ENCODE measurements around the gene UBE2QL1.

UBE2QL1 gene

DNA sequence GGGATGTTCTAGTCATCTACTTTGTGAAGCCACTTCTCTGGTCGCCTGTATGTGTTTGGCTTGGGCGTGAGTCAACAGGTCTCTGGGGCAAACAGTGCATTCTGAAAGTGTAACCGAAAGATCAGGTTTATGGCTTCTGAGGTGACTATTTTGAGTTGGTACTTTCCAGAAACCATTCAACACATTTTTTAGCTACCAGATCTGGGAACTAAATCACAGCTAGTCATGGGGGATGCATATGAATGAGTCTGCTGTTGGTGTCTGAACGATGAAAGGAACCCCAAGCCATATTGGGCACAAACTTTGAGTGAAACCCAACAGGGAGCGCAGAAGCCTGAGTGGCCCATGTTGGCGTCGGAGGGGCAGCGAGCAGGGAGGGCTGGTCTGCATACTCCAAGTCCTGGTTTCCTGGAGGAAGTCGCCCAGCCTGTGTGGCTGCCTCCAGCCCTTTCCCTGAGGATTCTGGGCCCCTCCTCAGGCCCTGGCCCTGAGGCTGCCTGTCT is 35.3 kb downstream of the UBE2QL1 start:
- Histone ChIP-seq H3K9ac (ENCODE audit: low read length) (no peak overlapping the region), H4K20me1 (ENCODE audit: low read depth, low read length) (no peaks in the 10 kb centered on the region), H3K36me3 (ENCODE audit: low read length) (no peaks in the 10 kb centered on the region), H3K27me3 (ENCODE audit: low read length) (no peaks in the 10 kb centered on the region), H3K9me3 (ENCODE audit: insufficient read depth, low read length) (no peaks in the 10 kb centered on the region), H3F3A (ENCODE audit: insufficient read depth) (no peaks in the 10 kb centered on the region), H3K9me2 (replicated peaks; ENCODE audit: insufficient read depth, low read length) (no peaks in the 10 kb centered on the region), H3K79me2 (ENCODE audit: insufficient read depth, low read length) (no peaks in the 10 kb centered on the region), H3K4me2 (ENCODE audit: low read depth, low read length, poor library complexity, severe bottlenecking) (no peak overlapping the region), H2AFZ (ENCODE audit: low read depth, low read length, severe bottlenecking) (no peak overlapping the region), H3K4me3 (ENCODE audit: insufficient read depth, low read length, poor library complexity, severe bottlenecking) (no peak overlapping the region), H3K27ac (ENCODE audit: low read depth, low read length) (no peak overlapping the region)
- TF ChIP-seq EZH2phosphoT487 (conservative IDR thresholded peaks at IDR 0.05; ENCODE audit: low read length) = no peak

DNA sequence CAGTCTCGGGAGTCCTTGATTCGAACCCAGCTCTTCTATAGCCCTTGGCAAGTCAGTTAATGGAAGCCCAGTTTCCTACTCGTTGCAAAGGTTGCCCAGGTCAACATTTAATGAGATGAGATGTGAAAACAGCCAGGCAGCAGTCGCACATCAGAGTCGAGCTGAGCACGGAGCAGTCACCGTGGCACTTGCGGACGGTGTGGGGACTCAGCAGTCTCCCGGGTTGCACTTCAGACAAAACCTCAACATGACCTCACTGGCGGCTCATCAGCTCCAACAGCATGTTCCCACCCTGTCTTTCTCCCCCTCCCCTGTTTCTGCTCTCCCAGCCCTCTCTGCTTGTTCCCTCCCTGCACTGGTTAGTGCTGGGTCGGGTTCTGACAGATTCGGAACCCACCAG is 35.8 kb downstream of the UBE2QL1 start:
- Histone ChIP-seq H4K20me1 (ENCODE audit: low read depth, low read length) (no peaks in the 10 kb centered on the region), H3K79me2 (ENCODE audit: insufficient read depth, low read length) (no peaks in the 10 kb centered on the region), H3K4me3 (ENCODE audit: insufficient read depth, low read length, poor library complexity, severe bottlenecking) (no peak overlapping the region), H3K4me2 (ENCODE audit: low read depth, low read length, poor library complexity, severe bottlenecking) (no peak overlapping the region), H3K9me3 (ENCODE audit: insufficient read depth, low read length) (no peaks in the 10 kb centered on the region), H3K9me2 (replicated peaks; ENCODE audit: insufficient read depth, low read length) (no peaks in the 10 kb centered on the region), H3K9ac (ENCODE audit: low read length) (no peak overlapping the region), H3K27me3 (ENCODE audit: low read length) (no peaks in the 10 kb centered on the region), H2AFZ (ENCODE audit: low read depth, low read length, severe bottlenecking) (no peak overlapping the region), H3K36me3 (ENCODE audit: low read length) (no peaks in the 10 kb centered on the region), H3K27ac (ENCODE audit: low read depth, low read length) (no peak overlapping the region), H3F3A (ENCODE audit: insufficient read depth) (no peaks in the 10 kb centered on the region)
- TF ChIP-seq, protein P1, sequence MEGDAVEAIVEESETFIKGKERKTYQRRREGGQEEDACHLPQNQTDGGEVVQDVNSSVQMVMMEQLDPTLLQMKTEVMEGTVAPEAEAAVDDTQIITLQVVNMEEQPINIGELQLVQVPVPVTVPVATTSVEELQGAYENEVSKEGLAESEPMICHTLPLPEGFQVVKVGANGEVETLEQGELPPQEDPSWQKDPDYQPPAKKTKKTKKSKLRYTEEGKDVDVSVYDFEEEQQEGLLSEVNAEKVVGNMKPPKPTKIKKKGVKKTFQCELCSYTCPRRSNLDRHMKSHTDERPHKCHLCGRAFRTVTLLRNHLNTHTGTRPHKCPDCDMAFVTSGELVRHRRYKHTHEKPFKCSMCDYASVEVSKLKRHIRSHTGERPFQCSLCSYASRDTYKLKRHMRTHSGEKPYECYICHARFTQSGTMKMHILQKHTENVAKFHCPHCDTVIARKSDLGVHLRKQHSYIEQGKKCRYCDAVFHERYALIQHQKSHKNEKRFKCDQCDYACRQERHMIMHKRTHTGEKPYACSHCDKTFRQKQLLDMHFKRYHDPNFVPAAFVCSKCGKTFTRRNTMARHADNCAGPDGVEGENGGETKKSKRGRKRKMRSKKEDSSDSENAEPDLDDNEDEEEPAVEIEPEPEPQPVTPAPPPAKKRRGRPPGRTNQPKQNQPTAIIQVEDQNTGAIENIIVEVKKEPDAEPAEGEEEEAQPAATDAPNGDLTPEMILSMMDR (IDR thresholded peaks at IDR 0.05; ENCODE audit: insufficient read depth, low read length, poor library complexity, severe bottlenecking) = no peak
- TF ChIP-seq EZH2phosphoT487 (conservative IDR thresholded peaks at IDR 0.05; ENCODE audit: low read length) = no peak

DNA sequence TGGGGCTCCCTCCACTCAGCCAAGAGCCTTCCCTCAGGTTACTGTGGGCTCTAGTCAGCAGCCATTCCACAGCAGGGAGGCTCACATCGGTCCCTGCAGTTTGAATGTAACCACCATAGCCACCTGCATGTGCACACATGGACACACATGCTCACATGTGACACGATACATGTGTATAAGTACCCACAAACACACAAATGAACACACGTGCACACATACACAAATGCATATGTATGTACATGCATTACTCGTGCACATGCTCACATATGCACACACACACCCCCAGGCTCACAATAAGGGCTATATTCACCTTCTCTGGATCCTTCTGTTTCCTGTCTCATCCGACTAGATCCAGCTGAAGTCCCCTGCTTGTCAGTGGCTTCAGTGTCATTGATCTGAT is 36.2 kb downstream of the UBE2QL1 start:
- H3K27ac ChIP-seq (ENCODE audit: low read depth, low read length) = no peak overlapping the region
- H3F3A ChIP-seq (ENCODE audit: insufficient read depth) = no peaks in the 10 kb centered on the region
- H4K20me1 ChIP-seq (ENCODE audit: low read depth, low read length) = no peaks in the 10 kb centered on the region
- no peak overlapping the region for H3K9ac ChIP-seq (ENCODE audit: low read length)
- H3K4me2 ChIP-seq (ENCODE audit: low read depth, low read length, poor library complexity, severe bottlenecking) = no peak overlapping the region
- no peak overlapping the region for H2AFZ ChIP-seq (ENCODE audit: low read depth, low read length, severe bottlenecking)
- H3K9me2 ChIP-seq (replicated peaks; ENCODE audit: insufficient read depth, low read length) = no peaks in the 10 kb centered on the region
- no peaks in the 10 kb centered on the region for H3K27me3 ChIP-seq (ENCODE audit: low read length)
- TF ChIP-seq EZH2phosphoT487 (conservative IDR thresholded peaks at IDR 0.05; ENCODE audit: low read length) = no peak
- TF ChIP-seq, protein P1 (IDR thresholded peaks at IDR 0.05; ENCODE audit: insufficient read depth, low read length, poor library complexity, severe bottlenecking) = no peak
- no peak overlapping the region for H3K4me3 ChIP-seq (ENCODE audit: insufficient read depth, low read length, poor library complexity, severe bottlenecking)
- H3K36me3 ChIP-seq (ENCODE audit: low read length) = no peaks in the 10 kb centered on the region
- H3K9me3 ChIP-seq (ENCODE audit: insufficient read depth, low read length) = no peaks in the 10 kb centered on the region
- no peaks in the 10 kb centered on the region for H3K79me2 ChIP-seq (ENCODE audit: insufficient read depth, low read length)

DNA sequence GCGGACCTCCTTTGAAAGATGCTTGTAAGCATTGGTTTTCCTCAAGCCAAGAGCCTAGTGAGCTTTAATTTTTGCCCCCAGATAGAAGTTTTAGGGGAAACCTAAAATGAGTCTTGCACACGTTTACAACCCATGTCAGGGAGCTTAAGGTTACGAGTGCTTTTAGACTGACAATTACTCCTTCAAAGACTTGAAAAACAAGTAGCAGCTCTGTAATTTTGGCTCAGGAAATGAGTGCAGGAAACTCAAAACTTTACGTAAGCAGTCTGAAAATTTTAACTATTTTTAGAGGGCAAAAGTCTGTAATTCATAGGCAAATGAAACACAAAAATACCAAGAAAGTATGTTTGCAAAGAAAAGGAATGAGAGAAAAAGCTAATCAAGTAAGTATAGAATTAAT is 36.8 kb downstream of the UBE2QL1 start:
- Histone ChIP-seq H3K4me2 (ENCODE audit: low read depth, low read length, poor library complexity, severe bottlenecking) (no peak overlapping the region), H3K9ac (ENCODE audit: low read length) (no peak overlapping the region), H4K20me1 (ENCODE audit: low read depth, low read length) (no peaks in the 10 kb centered on the region), H3K4me3 (ENCODE audit: insufficient read depth, low read length, poor library complexity, severe bottlenecking) (no peak overlapping the region), H3K9me3 (ENCODE audit: insufficient read depth, low read length) (no peaks in the 10 kb centered on the region), H3K36me3 (ENCODE audit: low read length) (no peaks in the 10 kb centered on the region), H3K27ac (ENCODE audit: low read depth, low read length) (no peak overlapping the region), H3K9me2 (replicated peaks; ENCODE audit: insufficient read depth, low read length) (no peaks in the 10 kb centered on the region), H3K27me3 (ENCODE audit: low read length) (no peaks in the 10 kb centered on the region), H3K79me2 (ENCODE audit: insufficient read depth, low read length) (no peaks in the 10 kb centered on the region), H3F3A (ENCODE audit: insufficient read depth) (no peaks in the 10 kb centered on the region), H2AFZ (ENCODE audit: low read depth, low read length, severe bottlenecking) (no peak overlapping the region)
- TF ChIP-seq, protein P1 (IDR thresholded peaks at IDR 0.05; ENCODE audit: insufficient read depth, low read length, poor library complexity, severe bottlenecking) = no peak
- no peak for TF ChIP-seq EZH2phosphoT487 (conservative IDR thresholded peaks at IDR 0.05; ENCODE audit: low read length)

All from SU-DHL-6 (cell line).